ENCODE results near the gene CISTR. TPM values are rescaled to one million over a fixed set of nuclear protein-coding genes. Genes with fewer than 3 reads are reported as not detected.

The CISTR gene
- total RNA-seq, 4 donors from 2014 or later = not detected

DNA sequence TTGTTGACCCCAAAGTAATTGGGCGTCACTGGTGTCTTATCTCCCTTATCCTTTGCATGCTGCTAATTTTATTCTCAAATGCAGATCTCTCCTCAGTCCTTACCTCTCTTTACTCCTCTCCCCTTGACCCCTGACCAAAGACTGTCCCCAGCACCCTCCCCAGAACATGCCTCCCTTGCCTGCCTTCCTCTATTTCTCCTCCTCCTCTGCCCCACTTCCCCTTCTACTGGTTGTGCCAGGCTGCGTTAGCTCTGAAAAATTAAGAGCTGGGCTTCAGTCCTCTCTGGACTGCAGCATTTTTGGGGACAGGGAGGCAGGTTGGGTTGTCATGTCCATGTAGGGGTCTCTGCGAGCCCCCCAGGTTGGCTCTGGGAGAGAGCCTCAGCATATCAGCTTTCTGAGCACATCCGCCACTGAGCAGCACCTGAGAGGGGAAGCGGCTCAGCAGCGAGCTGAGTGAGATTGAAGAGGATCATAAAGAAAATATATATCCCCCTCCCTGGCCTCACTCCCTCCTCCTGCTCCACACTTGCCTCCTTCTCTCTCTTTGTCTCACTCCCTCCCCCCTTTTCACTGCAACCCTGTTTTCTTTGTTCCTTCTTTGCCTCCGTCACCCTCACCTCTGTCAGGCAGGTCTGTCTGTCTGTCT, 6.4 kb upstream of the CISTR start:
- no peak overlapping the region for H3K4me3 ChIP-seq
- intact Hi-C loops (cut with DNase I) = no loop called here
- TF ChIP-seq, protein P1, sequence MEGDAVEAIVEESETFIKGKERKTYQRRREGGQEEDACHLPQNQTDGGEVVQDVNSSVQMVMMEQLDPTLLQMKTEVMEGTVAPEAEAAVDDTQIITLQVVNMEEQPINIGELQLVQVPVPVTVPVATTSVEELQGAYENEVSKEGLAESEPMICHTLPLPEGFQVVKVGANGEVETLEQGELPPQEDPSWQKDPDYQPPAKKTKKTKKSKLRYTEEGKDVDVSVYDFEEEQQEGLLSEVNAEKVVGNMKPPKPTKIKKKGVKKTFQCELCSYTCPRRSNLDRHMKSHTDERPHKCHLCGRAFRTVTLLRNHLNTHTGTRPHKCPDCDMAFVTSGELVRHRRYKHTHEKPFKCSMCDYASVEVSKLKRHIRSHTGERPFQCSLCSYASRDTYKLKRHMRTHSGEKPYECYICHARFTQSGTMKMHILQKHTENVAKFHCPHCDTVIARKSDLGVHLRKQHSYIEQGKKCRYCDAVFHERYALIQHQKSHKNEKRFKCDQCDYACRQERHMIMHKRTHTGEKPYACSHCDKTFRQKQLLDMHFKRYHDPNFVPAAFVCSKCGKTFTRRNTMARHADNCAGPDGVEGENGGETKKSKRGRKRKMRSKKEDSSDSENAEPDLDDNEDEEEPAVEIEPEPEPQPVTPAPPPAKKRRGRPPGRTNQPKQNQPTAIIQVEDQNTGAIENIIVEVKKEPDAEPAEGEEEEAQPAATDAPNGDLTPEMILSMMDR (IDR thresholded peaks at IDR 0.05) = no peak
- H3K36me3 ChIP-seq = no peaks in the 10 kb centered on the region
- H3K4me1 ChIP-seq = peaks cover 0 to 17% (median 4%) of the 10 kb centered on the region in 3 donors
- H3K9me3 ChIP-seq = no peaks in the 10 kb centered on the region
- peaks cover 0 to 99% (median 3%) of the 10 kb centered on the region in 4 donors for H3K27me3 ChIP-seq
- 53 to 64% methylated on average over 6 to 7 of the region's 7 CpGs for WGBS, 2 donors
- H3K27ac ChIP-seq = no peak overlapping the region
- DNase-seq = no peak

DNA sequence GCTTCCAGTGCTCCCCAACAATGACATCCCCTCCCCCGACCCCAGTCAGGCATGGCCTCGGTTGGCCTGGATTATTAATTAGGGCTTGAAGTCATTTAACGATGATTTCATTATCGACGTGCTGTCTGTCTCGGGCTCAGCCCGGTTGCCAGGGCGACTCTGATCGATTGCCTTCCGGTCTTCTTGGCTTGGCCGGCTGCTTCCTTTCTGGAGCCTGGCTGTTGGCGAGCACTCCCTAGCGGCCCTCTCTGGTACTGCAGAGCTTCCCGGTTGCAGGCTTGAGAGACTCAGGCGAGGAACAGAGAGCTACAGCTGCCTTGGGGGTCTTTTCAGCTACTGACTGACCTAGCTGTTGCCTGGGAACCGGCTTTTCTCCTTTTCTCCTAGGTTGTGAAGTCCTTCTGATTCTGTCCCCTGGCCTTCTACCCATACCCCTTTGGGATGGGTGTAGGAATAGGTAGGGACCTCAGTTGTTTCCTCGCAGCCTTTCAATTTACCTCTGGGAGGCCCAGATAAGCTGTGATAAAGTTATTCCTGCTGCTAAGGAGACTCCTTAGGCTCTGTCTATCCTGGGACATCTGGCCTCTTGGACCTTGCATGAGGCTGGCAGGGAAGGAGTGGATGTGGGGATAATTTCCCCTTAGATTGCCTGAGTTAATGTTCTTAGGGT, 5.5 kb upstream of the CISTR start:
- TF ChIP-seq POLR2A (IDR thresholded peaks at IDR 0.05) = no peak
- TF ChIP-seq, protein P1 (IDR thresholded peaks at IDR 0.05) = peak; percentile 75 to 89 (median 82)
- peak overlapping the region in 1 of 4 donors; percentile 44 for H3K4me3 ChIP-seq
- 15 to 26% methylated on average over 6 to 14 of the region's 17 CpGs for WGBS, 2 donors
- no peak for DNase-seq
- H3K9me3 ChIP-seq = no peaks in the 10 kb centered on the region
- intact Hi-C loops (cut with DNase I) = no loop called here
- no peaks in the 10 kb centered on the region for H3K36me3 ChIP-seq
- H3K4me1 ChIP-seq = peaks cover 0 to 17% (median 4%) of the 10 kb centered on the region in 3 donors
- H3K27me3 ChIP-seq = peaks cover 0 to 100% (median 3%) of the 10 kb centered on the region in 4 donors
- H3K27ac ChIP-seq = peak overlapping the region in 1 of 4 donors; percentile 28

DNA sequence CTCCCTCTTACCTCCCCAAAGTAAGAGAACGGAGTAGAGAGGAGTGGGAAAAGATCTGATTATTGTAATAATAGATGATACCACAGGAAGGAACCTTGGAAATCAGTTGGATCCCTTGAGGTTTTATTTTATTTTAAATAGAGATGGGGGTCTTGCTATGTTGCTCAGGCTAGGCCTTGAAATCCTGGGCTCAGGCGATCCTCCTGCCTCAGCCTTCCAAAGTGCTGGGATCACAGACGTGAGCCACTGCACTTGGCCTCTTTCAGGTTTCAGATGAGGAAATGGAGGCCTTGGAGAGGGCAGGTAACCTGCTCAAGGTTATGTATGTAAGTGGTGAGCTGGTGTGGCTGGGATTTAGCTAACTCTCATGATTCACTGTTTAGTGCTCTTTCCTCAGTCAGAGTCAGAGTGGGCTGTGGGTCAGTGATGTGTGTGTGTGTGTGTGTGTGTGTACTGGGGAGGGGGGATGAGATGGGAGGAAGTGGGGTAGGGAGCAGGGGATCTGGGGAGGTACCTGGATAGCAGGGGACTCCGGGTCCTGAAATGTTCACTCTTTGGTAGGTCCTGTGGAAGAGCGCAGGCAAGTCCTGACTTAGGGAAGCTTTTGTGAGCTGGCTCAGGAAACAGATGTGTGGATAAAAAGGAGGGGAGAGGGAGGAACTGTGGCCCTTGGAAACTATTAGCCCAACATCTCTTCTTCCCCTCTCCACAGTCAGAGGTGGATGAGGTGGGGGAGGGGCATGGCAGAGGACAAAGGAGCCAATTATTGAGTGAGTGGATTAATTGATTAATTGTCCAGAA, 4.7 kb upstream of the CISTR start:
- Histone ChIP-seq H3K27me3 (peaks cover 0 to 100% (median 3%) of the 10 kb centered on the region in 4 donors), H3K4me3 (peak overlapping the region in 1 of 4 donors; percentile 44), H3K9me3 (no peaks in the 10 kb centered on the region), H3K4me1 (peaks cover 5 to 24% (median 9%) of the 10 kb centered on the region in 3 donors), H3K36me3 (no peaks in the 10 kb centered on the region), H3K27ac (peak overlapping the region in 1 of 4 donors; percentile 28)
- TF ChIP-seq POLR2A (IDR thresholded peaks at IDR 0.05) = no peak
- TF ChIP-seq, protein P1 (IDR thresholded peaks at IDR 0.05) = no peak
- no peak for DNase-seq
- 81 to 86% methylated on average over 5 of the region's 5 CpGs for WGBS, 2 donors
- intact Hi-C loops (cut with DNase I) = no loop called here

DNA sequence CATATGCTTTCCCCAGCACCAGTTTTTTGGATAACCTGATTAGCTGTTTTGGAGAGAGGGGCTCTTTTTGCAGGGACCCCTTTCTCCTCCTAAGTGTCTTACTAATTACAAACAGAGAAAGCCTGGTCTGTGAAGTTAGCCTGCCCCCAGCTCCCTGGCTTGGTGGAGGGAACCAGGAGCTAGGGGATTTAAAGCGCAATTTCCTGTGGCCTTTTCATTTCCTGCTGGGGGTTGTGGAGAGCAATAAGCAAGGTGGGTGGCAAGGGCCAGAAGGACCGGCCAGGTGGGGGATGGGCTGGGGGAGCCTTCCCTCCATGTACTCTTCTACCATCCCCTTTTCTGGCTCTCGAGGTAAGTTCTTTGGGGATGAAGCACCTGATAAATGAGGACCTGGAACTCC, 4.1 kb upstream of the CISTR start:
- Histone ChIP-seq H3K4me1 (peaks cover 11 to 30% (median 16%) of the 10 kb centered on the region in 3 donors), H3K27ac (no peak overlapping the region), H3K27me3 (peaks cover 0 to 100% (median 6%) of the 10 kb centered on the region in 4 donors), H3K9me3 (no peaks in the 10 kb centered on the region), H3K4me3 (no peak overlapping the region), H3K36me3 (no peaks in the 10 kb centered on the region)
- intact Hi-C loops (cut with DNase I) = no loop called here
- WGBS, 2 donors = 44 to 54% methylated on average over 3 of the region's 3 CpGs
- no peak for DNase-seq
- no peak for TF ChIP-seq POLR2A (IDR thresholded peaks at IDR 0.05)
- TF ChIP-seq, protein P1 (IDR thresholded peaks at IDR 0.05) = no peak
